ENCODE results near the gene TACR2. TPM values are rescaled to one million over a fixed set of nuclear protein-coding genes. Genes with fewer than 3 reads are reported as not detected.

TACR2 gene
- total RNA-seq, 1 experiment from 2014 or later = 0.57 TPM

GRCh38 chr10:69391158-69391557 is 25.6 kb downstream of the TACR2 start:
- intact Hi-C loops (cut with micrococcal nuclease; ENCODE audit: unreplicated experiment) = loop anchor here (10.0 kb wide), 1 partner anchor 266 kb away; the partner anchor contains the start of gene VPS26A
- CTCF ChIA-PET = interaction anchor here (0.5 to 3.2 kb wide), 5 partner anchors 39 to 227 kb away, joined by 3 to 17 read pairs (median 4); no protein-coding TSS in a partner anchor
- H3K36me3 Mint-ChIP-seq (ENCODE audit: insufficient read depth, unreplicated experiment) = no peaks in the 10 kb centered on the region
- peaks cover 3% of the 10 kb centered on the region for H3K4me1 Mint-ChIP-seq (ENCODE audit: low read depth, unreplicated experiment)
- no peak overlapping the region for H3K27ac Mint-ChIP-seq (ENCODE audit: unreplicated experiment)
- BruUV-seq (replicated peaks) = no TSS peak
- no peaks in the 10 kb centered on the region for H3K36me3 ChIP-seq (ENCODE audit: control insufficient read depth, insufficient read depth, low read length)
- H3K4me3 ChIP-seq (ENCODE audit: low read depth, low read length) = no peak overlapping the region
- no peak for TF ChIP-seq CTCF (IDR thresholded peaks at IDR 0.05; ENCODE audit: insufficient read depth in 1 of 2, low read depth in 1 of 2, low read length in 1 of 2, severe bottlenecking in 1 of 2, unreplicated experiment in 1 of 2)
- DNase-seq = no peak
- H3K9me3 ChIP-seq = no peaks in the 10 kb centered on the region
- POLR2A ChIA-PET = no interaction called here
- H3K27me3 Mint-ChIP-seq (ENCODE audit: insufficient read depth, unreplicated experiment) = no peaks in the 10 kb centered on the region
- H3K4me3 Mint-ChIP-seq (ENCODE audit: unreplicated experiment) = no peak overlapping the region
- no peaks in the 10 kb centered on the region for H3K9me3 Mint-ChIP-seq (ENCODE audit: unreplicated experiment)
- H3K4me1 ChIP-seq = peaks cover 7% of the 10 kb centered on the region
- no peaks in the 10 kb centered on the region for H3K27me3 ChIP-seq (replicated peaks; ENCODE audit: control insufficient read depth, insufficient read depth, low read length)

- no peaks in the 10 kb centered on the region for H3K27me3 Mint-ChIP-seq (ENCODE audit: insufficient read depth, unreplicated experiment)
- no peaks in the 10 kb centered on the region for H3K9me3 Mint-ChIP-seq (ENCODE audit: unreplicated experiment)
- TF ChIP-seq CTCF (IDR thresholded peaks at IDR 0.05; ENCODE audit: insufficient read depth in 1 of 2, low read depth in 1 of 2, low read length in 1 of 2, severe bottlenecking in 1 of 2, unreplicated experiment in 1 of 2) = no peak
- H3K4me1 Mint-ChIP-seq (ENCODE audit: low read depth, unreplicated experiment) = peaks cover 15% of the 10 kb centered on the region
- Histone ChIP-seq H3K9me3 (no peaks in the 10 kb centered on the region), H3K36me3 (ENCODE audit: control insufficient read depth, insufficient read depth, low read length) (no peaks in the 10 kb centered on the region), H3K27me3 (replicated peaks; ENCODE audit: control insufficient read depth, insufficient read depth, low read length) (no peaks in the 10 kb centered on the region), H3K4me1 (peaks cover 19% of the 10 kb centered on the region), H3K4me3 (ENCODE audit: low read depth, low read length) (no peak overlapping the region)
- no TSS peak for BruUV-seq (replicated peaks)
- no peaks in the 10 kb centered on the region for H3K36me3 Mint-ChIP-seq (ENCODE audit: insufficient read depth, unreplicated experiment)
- DNase-seq = no peak
- no peak overlapping the region for H3K27ac Mint-ChIP-seq (ENCODE audit: unreplicated experiment)
- CTCF ChIA-PET = interaction anchor here (0.6 to 3.2 kb wide), 11 partner anchors 14 to 293 kb away, joined by 3 to 17 read pairs (median 3); no protein-coding TSS in a partner anchor
- H3K4me3 Mint-ChIP-seq (ENCODE audit: unreplicated experiment) = no peak overlapping the region
- intact Hi-C loops (cut with micrococcal nuclease; ENCODE audit: unreplicated experiment) = loop anchor here (10.0 kb wide), 1 partner anchor 265 kb away; the partner anchor contains the start of gene VPS26A
- POLR2A ChIA-PET = no interaction called here
These were observed 26.8 kb downstream of the TACR2 start for GRCh38 chr10:69389827-69390490.

GRCh38 chr10:69388488-69388887 is 28.2 kb downstream of the TACR2 start:
- TF ChIP-seq CTCF (IDR thresholded peaks at IDR 0.05; ENCODE audit: insufficient read depth in 1 of 2, low read depth in 1 of 2, low read length in 1 of 2, severe bottlenecking in 1 of 2, unreplicated experiment in 1 of 2) = no peak
- H3K27me3 Mint-ChIP-seq (ENCODE audit: insufficient read depth, unreplicated experiment) = no peaks in the 10 kb centered on the region
- ChIA-PET CTCF (interaction anchor here (0.7 to 3.2 kb wide), 3 partner anchors 19 to 150 kb away, joined by 3 to 17 read pairs (median 3); no protein-coding TSS in a partner anchor), POLR2A (interaction anchor here (0.5 kb wide), 1 partner anchor 168 kb away, joined by 3 read pairs; no protein-coding TSS in a partner anchor)
- Histone ChIP-seq H3K36me3 (ENCODE audit: control insufficient read depth, insufficient read depth, low read length) (no peaks in the 10 kb centered on the region), H3K4me1 (peaks cover 22% of the 10 kb centered on the region), H3K4me3 (ENCODE audit: low read depth, low read length) (no peak overlapping the region), H3K9me3 (no peaks in the 10 kb centered on the region), H3K27me3 (replicated peaks; ENCODE audit: control insufficient read depth, insufficient read depth, low read length) (no peaks in the 10 kb centered on the region)
- H3K9me3 Mint-ChIP-seq (ENCODE audit: unreplicated experiment) = no peaks in the 10 kb centered on the region
- no peak overlapping the region for H3K27ac Mint-ChIP-seq (ENCODE audit: unreplicated experiment)
- H3K4me1 Mint-ChIP-seq (ENCODE audit: low read depth, unreplicated experiment) = peaks cover 30% of the 10 kb centered on the region
- BruUV-seq (replicated peaks) = no TSS peak
- intact Hi-C loops (cut with micrococcal nuclease; ENCODE audit: unreplicated experiment) = no loop called here
- H3K4me3 Mint-ChIP-seq (ENCODE audit: unreplicated experiment) = no peak overlapping the region
- DNase-seq = no peak
- H3K36me3 Mint-ChIP-seq (ENCODE audit: insufficient read depth, unreplicated experiment) = peaks cover 4% of the 10 kb centered on the region
